Gastroesophageal sphincter (tissue), 4 donors: Measurements from ENCODE around the gene CDH13. TPM values are rescaled to one million over a fixed set of nuclear protein-coding genes. Genes with fewer than 3 reads are reported as not detected.

ENCODE experiments used
- ATAC-seq: fragments of 150-250 bp; one replicate; pipeline ENCODE4 v1.9.1; 2016; ENCODE audit warnings: mild to moderate bottlenecking, moderate library complexity
- H3K27ac ChIP-seq, 4 donors: fragments of 200-600 bp; sonication (generic) in 3 of 4; 1 replicate in 3 of 4; 2 replicates in 1 of 4; pipeline ENCODE4 v1.5.1; 2016 to 2019
- H3K27me3 ChIP-seq: fragments of 200-600 bp; sonication (generic); one replicate; pipeline ENCODE4 v1.5.1; 2019
- H3K36me3 ChIP-seq, 2 donors: fragments of 200-600 bp; sonication (generic); one replicate each; pipeline ENCODE4 v1.5.1; 2019; ENCODE audit warnings: control low read depth in 1 of 2
- H3K4me1 ChIP-seq, 3 donors: fragments of 200-600 bp; sonication (generic); 1 replicate in 2 of 3; 2 replicates in 1 of 3; pipeline ENCODE4 v1.5.1; 2016 to 2019; ENCODE audit warnings: control low read depth in 2 of 3
- H3K4me3 ChIP-seq, 2 donors: fragments of 200-600 bp; sonication (generic); one replicate each; pipeline ENCODE4 v1.5.1; 2019; ENCODE audit warnings: mild to moderate bottlenecking in 1 of 2, moderate library complexity in 1 of 2
- H3K9me3 ChIP-seq, 3 donors: fragments of 200-600 bp; sonication (generic); one replicate each; pipeline ENCODE4 v1.5.1; 2017 to 2019; ENCODE audit warnings: control low read depth in 2 of 3
- CTCF ChIP-seq, 4 experiments: fragments of 200-600 bp in 2 of 4; fragments of 450-650 bp in 2 of 4; sonication (generic) in 1 of 4; IDR thresholded peaks; one replicate each; pipeline ENCODE4 v1.5.1; 2017 to 2019; ENCODE audit warnings: antibody characterized with exemption in 4 of 4, mild to moderate bottlenecking in 2 of 4, moderate library complexity in 2 of 4
- EP300 ChIP-seq: sonication (generic); formaldehyde crosslinking; IDR thresholded peaks from one replicate; pipeline ENCODE4 v1.6.1; 2017; ENCODE audit warnings: antibody characterized with exemption, mild to moderate bottlenecking
- POLR2A ChIP-seq, 2 donors: fragments of 450-650 bp; IDR thresholded peaks; one replicate each; pipeline ENCODE4 v1.6.1; 2017; ENCODE audit warnings: antibody characterized with exemption in 2 of 2, mild to moderate bottlenecking in 2 of 2, moderate library complexity in 1 of 2
- POLR2AphosphoS5 ChIP-seq: sonication (generic); formaldehyde crosslinking; IDR thresholded peaks from one replicate; pipeline ENCODE4 v1.6.1; 2017; ENCODE audit warnings: antibody characterized with exemption
- WGBS, 2 donors: methylation state at CpG; one replicate each; pipeline ENCODE4 v1.1.5; 2018; ENCODE audit warnings: low coverage in 1 of 2; 5-methylcytosine and 5-hydroxymethylcytosine counted together
- total RNA-seq, 4 donors: library from RNA; depleted of rRNA; stranded (reverse); fragments of >200 nt; gene quantifications; one replicate each; pipeline ENCODE4 v1.1.0, GENCODE V29; 2016

CDH13 gene
- total RNA-seq, 4 donors from 2014 or later: 4.2 to 22.3 (median 11.4) TPM

DNA sequence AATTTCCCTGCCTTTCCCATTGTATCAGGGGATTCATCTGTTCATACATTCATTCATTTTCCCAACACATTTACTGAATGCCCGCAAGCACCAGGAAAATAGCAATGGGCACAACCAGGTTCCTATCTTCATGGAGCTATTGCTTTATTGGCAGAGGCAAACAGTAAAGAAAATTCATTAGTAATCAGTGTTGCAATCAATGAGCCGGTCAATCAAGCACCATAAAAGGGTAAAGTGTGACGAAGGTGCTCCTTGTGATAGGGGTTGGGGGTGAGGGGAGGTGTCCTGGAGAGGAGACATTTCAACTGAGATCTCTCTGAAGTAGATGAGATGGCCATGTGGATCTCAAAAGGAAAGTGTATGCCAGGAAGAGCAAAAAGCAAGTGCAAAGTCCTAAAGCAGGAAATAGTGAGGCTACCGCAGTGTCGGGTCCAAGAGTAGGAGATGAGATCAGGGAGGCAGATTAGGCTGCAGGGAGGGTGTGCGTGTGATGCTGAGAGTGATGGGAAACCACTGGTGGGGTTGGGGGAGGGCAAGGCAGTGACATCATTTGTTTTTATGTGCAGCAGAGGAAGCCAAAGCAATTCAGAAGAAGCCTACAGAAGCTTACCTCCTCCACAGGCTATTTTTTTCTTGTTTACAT is 28.4 kb downstream of the CDH13 start:
- Histone ChIP-seq H3K36me3 (no peaks in the 10 kb centered on the region), H3K9me3 (no peaks in the 10 kb centered on the region), H3K27me3 (peaks cover 6% of the 10 kb centered on the region), H3K4me1 (peaks cover 0 to 7% (median 6%) of the 10 kb centered on the region in 3 donors), H3K4me3 (no peak overlapping the region), H3K27ac (no peak overlapping the region)
- TF ChIP-seq EP300: no peak
- no peak for TF ChIP-seq CTCF (IDR thresholded peaks at IDR 0.05)
- no peak for TF ChIP-seq POLR2A (IDR thresholded peaks at IDR 0.05)
- TF ChIP-seq POLR2AphosphoS5: no peak
- 38 to 50% methylated on average over 3 to 6 of the region's 6 CpGs for WGBS, 2 donors
- no peak for ATAC-seq

- peaks cover 0 to 7% (median 6%) of the 10 kb centered on the region in 3 donors for H3K4me1 ChIP-seq
- ATAC-seq: no peak
- H3K9me3 ChIP-seq: no peaks in the 10 kb centered on the region
- TF ChIP-seq EP300: no peak
- TF ChIP-seq POLR2AphosphoS5: no peak
- TF ChIP-seq POLR2A (IDR thresholded peaks at IDR 0.05): no peak
- TF ChIP-seq CTCF (IDR thresholded peaks at IDR 0.05): no peak
- no peaks in the 10 kb centered on the region for H3K36me3 ChIP-seq
- peaks cover 7% of the 10 kb centered on the region for H3K27me3 ChIP-seq
- H3K4me3 ChIP-seq: no peak overlapping the region
- 62 to 63% methylated on average over 3 of the region's 5 CpGs for WGBS, 2 donors
- H3K27ac ChIP-seq: no peak overlapping the region
Observed at GRCh38 chr16:82655720-82656490, 29.1 kb downstream of the CDH13 start.

GRCh38 chr16:82657239-82657638 is 30.5 kb downstream of the CDH13 start:
- Histone ChIP-seq H3K9me3 (no peaks in the 10 kb centered on the region), H3K36me3 (no peaks in the 10 kb centered on the region), H3K27ac (no peak overlapping the region), H3K4me3 (no peak overlapping the region), H3K27me3 (peaks cover 9% of the 10 kb centered on the region), H3K4me1 (peaks cover 0 to 7% (median 6%) of the 10 kb centered on the region in 3 donors)
- WGBS, 2 donors: 75 to 92% methylated on average over 2 of the region's 2 CpGs
- TF ChIP-seq EP300 (no peak), POLR2AphosphoS5 (no peak), CTCF (IDR thresholded peaks at IDR 0.05) (no peak), POLR2A (IDR thresholded peaks at IDR 0.05) (no peak)
- ATAC-seq: no peak

GRCh38 chr16:82657786-82658185 is 31.0 kb downstream of the CDH13 start:
- Histone ChIP-seq H3K36me3 (no peaks in the 10 kb centered on the region), H3K4me1 (peaks cover 0 to 7% (median 6%) of the 10 kb centered on the region in 3 donors), H3K27me3 (peaks cover 9% of the 10 kb centered on the region), H3K4me3 (no peak overlapping the region), H3K27ac (no peak overlapping the region), H3K9me3 (no peaks in the 10 kb centered on the region)
- TF ChIP-seq CTCF (IDR thresholded peaks at IDR 0.05): no peak
- TF ChIP-seq POLR2A (IDR thresholded peaks at IDR 0.05): no peak
- TF ChIP-seq POLR2AphosphoS5: no peak
- TF ChIP-seq EP300: no peak
- ATAC-seq: no peak
- 31 to 33% methylated on average over 1 of the region's 1 CpG for WGBS, 2 donors
